Stimulated activated CD8-positive, alpha-beta memory T cell treated with anti-CD3 and anti-CD28 coated beads, Interleukin-2, amount 100 ng/mL, for 1 hour (primary cell): ENCODE results near the gene RBP5.

Source experiments
- DNase-seq, 2 donors: peaks; one replicate each; pipeline ENCODE4 v3.0.0-alpha.2; 2020; ENCODE audit warnings: low read depth in 2 of 2

RBP5 gene, protein sequence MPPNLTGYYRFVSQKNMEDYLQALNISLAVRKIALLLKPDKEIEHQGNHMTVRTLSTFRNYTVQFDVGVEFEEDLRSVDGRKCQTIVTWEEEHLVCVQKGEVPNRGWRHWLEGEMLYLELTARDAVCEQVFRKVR

DNA sequence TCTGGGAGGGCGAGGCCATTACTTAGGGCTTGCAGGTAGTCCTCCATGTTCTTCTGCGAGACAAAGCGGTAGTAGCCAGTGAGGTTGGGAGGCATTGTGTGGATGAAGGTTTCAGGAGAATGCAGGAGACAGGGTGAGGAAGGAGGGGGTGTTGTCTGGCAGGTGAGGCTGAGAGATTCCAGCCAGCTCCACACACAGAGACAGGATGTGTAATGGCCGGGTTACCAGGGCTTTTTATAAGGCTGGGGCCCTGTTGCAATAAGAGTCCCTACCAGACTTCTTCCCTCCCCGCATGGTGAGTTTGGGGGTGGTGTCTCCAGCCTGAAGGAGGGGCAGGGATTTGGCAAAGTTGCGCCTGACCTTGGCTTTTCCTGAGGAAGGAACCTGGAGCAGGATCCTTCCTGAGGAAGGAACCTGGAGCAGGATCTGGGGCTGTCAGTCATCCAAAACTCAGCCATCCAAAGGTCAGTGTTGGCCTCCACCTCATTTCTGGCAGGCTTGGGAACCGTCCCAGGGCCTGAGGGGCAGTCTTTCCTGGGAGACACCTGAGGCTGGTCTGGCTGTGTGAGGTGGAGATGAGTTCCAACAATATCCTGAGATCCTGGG, at the start of gene RBP5:
Gene RBP5 (minus strand): TSS at position 209 of the 606 bp plus-strand sequence. CDS start 114 bp downstream, at position 95.
- DNase-seq = no peak

DNA sequence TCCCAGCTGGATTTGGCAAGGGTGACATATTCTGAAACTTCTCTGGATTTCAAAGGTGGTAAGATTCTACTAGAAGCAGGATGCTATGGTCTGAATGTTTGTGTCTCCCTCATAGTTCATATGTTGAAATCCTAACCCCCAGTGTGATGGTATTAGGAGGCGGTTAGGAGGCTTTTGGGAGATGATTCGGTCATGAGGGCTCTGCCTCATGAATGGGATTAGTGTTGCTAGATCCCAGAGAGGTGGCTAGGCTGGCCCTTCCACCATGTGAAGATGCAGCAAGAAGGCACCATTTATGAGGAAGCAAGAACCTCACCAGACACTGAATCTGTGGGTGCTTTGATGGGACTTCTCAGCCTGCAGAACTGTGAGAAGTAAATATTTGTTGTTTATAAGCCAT, 49.8 kb upstream of the RBP5 start:
- DNase-seq = no peak

DNA sequence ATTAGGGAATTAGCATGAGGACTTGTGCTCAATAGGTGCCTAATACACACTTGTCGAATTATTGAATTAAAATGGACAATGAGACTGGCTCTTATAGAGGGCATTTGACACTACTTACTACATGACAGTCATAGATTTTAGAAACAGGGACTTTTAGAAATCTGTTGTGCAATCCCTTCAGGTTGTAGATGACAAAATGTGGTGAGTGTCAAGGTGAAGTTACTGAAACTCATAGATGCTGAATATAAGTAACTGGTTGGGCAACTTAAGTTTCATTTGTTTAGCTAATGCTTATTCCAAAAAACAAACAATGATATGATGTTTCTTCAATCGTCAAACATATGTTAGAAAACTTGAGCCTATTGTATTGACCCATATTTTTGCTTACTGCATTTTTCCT, 47.9 kb upstream of the RBP5 start:
- DNase-seq = no peak

DNA sequence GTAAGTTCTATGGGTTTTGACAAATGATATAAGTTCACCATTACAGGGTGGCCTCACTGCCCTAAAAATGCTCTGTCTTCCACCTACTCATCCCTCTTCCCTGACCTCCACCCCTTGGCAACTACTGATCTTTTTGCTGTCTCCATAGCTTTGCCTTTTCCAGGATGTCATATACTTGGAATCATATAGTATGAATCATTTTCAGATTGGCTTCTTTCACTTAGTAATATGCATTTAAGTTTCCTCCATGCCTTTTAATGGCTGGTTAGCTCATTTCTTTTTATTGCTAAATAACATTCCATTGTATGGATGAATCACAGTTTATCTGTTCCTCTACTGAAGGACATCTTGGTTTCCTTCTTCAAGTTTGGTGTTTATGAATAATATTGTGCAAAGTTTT, 46.8 kb upstream of the RBP5 start:
- DNase-seq = no peak

DNA sequence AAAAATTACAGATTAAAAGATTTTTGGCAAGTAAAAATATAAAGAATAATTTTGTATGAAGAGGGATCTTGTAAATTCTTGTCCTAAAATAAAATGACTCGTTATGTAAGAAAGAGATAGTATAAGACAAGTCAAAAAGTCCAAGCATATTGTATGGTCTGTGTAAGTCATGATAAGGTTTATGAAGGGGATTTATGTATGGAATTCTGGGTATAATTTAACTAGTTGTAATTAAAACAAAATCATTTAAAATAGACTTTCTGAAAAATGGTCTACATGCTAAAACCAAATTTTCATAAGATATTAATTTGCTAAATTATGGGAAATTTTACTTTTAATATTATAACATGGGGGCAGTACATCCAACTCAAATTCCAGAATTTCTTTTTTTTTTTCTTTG, 43.2 kb upstream of the RBP5 start:
- no peak for DNase-seq

DNA sequence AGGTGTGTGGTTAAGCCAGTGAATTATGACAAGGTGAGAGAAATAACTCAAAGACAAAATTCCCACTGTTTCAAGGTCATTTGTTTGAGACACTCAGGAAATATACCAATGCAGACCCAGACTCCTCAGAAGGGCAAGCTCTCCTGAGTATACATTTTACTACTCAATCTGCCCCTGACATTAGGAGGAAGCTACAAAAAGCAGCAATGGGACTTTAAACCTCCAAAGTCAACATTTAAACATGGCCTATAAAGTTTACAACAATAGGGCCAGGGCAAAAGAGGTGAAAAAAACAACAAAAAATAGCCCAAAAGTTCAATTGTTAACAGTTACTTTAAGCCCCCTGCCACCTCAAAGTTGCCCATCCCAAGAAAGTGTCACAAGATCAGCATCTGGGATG, 41.3 kb upstream of the RBP5 start:
- no peak for DNase-seq

DNA sequence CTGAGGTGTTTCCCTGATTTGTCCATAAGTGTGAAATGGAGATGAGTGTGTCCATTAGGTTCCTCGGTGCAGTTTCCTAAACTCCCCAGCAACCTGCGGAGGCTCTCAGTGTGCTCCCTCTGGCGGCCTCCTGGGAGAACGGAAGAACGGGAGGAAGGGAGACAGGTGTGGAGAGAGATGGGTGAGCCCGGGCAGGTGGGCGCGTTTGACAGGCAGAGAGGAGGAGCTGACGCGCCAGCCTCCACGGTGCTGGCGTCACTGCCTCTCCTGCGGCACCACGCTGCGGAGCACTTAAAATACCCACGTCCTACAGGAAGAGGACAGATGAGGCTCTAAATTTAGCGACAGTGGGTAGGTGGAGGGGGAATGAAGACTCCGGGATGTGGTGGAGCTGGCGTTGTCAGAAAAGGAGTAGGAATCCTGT, 34.0 kb upstream of the RBP5 start:
- no peak for DNase-seq

DNA sequence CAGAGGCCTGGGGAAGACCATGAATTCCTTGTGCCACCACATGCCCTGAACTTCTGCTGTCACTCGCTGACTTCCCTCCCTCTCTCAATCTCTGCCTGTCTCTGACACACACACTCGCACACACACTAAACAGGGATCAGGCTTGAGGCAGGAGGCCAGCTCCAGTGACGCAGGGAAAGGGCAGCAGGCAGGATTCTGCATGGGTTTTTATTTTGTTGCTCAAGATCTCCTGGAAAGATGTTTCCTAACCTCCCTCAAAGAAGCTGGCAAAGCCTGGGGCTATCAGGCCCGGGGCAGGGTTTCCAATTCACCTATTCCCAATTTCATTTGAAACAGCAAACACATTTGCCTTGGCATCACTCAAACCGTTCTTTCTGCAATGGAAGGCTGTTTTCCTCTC, 33.1 kb upstream of the RBP5 start:
- no peak for DNase-seq

DNA sequence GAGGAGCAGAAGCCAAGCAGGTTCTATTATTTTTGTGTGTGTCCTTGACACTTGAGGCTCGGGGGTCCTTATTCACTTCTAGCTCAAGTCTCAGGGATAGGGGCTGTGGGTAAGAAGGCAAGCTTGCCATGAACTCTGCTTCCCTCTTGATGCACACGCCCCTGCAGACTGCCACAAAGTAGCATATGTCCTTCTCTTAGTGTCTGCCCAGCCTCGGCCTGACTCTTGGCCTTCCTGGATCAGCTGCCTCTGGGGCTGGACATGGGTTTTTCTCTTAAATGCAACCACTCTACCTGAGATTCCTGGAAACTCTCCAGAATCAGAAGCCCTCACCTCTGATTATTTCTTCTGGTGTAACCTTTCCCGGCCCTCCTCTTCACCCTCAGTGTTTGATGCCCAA, 32.6 kb upstream of the RBP5 start:
- no peak for DNase-seq

DNA sequence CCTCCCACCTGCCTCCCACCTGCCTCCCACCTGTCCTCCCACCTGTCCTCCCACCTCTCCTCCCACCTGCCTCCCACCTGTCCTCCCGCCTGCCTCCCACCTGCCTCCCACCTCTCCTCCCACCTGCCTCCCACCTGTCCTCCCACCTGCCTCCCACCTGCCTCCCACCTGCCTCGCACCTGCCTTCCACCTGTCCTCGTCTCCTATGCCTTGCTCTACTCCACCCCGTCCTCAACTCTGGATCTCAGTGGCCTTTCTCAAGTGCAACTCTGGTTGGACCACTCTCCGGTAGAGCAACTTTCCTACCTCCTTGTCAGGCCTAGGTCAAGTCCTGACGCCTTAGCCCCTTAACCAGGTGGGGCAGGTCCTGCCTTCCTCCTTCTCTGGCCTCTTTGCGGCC, 31.5 kb upstream of the RBP5 start:
- no peak for DNase-seq

DNA sequence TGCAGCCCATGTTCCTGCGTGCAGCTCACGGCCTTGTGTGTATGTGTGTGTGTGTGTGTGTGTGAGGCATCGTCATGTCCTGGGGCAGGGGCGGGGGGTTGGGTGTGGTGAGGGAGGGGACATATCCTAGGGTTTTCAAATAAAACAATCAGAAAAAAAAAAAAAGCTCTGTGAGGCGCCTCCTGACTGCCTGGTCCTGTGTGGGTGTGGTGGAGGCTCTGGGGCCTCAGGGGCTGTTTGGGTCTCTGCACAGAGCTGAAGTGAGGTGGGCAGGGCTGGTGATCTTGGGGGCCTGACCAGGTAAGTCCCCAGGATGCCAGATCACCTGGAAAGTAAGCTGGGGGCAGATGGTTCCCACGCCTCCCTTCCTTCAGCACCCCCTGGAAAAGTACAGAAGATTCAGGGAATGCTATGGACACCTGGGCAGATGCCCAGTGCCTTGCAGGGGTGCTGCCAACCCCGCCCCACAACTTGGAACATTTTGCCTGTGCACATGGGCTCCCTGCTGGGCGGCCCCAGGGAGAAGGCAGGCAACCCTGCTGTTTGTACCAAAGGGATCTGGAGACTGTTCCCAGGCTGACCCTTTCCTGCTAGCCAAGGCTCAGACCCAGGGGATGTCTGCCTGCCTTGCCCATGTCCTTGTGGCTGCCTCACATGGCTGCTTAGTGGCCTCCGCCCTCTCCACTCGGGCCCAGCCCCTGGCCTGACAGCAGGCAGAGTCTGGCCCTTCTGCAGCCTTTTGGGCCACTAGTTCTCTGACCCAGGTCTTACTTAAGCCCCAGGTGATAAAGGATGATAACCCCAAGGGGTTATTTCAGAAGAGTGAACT, 30.3 kb upstream of the RBP5 start:
- no peak for DNase-seq

DNA sequence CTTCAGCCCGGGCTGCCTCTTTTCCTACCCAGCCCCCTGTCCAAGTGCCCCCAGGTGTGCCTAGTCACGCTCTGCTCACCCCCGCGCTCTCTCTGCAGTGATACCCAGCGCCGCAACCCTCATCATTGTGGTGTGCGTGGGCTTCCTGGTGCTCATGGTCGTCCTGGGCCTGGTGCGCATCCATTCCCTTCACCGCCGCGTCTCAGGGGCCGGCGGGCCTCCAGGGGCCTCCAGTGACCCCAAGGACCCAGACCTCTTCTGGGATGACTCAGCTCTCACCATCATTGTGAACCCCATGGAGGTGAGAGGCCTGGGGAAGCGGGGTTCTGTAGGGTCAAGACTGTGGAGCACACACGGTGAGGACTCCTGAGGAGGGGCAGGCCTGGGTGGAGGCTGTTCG, 28.7 kb upstream of the RBP5 start:
- no peak for DNase-seq

DNA sequence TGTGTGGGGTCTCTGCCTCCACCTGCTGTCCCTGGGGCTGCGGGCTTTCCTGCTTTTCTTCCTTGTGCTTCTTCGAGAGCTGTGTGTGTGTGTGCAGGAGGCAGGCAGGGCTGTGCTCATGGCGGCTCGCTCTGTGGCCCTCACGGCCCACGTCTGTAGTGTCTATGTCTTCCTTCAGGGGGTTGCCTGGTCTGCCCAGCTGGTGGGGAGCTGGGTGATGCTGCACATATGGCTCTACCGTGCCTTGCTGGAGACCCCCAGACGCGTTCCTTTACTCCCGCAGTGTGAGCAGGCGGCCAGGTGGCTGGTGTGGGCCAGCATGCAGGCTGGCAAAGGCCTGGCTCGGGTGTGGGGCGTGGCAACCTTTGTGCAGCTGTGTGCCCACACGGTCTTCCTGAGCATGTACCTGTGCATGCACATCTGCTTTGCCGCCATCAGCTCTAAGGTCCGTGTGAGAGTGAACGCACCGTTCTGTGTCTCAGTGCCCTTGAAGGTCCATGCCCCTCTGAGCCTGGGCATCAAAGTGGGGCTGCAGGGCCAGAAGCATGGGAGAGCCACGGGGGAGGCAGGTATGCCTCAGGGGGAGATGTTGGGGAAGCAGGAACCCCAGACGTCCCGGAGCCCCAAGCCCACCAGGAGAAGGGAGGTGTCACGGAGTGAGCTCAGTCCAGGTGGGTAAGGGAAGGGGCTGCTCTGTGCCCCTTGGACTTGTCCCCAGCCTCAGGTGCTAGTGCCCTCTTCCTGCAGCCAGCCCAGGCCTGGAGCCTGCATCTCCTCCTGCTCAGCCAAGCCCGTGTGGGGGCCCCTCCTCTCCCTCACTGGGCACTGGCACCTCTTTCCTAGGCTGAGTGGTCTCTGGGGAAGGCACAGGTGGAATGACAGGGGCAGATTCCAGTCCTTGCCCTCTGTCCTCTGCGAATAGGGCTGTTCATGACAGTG, 27.8 kb upstream of the RBP5 start:
- DNase-seq = no peak

DNA sequence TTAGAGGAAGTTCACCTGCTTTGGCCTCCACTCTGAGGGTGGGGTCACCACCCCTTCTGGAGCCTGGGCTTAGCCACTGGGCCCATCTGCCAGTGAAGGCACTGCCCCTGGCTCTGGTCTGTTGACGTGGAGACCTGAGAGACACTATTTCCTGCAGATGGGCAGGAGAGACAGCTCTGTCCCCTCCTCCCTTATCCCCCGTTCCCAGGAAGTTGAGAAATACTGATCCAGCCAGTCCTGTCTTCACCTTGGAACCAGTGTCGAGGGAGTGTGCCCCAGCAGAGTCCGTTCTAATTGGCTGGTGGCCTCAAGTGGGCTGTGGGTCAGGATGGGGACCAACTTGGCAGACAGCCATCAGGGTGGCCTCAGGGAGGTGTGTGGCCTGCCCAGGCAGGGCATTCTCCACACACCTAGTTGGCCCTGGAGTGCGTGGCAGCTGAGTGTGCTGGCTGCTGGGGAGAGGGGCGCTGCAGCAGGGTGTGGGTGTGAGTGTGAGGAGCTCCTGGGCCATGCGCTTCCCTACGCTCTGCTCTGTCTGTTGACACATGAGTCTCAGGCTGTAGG, 26.9 kb upstream of the RBP5 start:
- no peak for DNase-seq

DNA sequence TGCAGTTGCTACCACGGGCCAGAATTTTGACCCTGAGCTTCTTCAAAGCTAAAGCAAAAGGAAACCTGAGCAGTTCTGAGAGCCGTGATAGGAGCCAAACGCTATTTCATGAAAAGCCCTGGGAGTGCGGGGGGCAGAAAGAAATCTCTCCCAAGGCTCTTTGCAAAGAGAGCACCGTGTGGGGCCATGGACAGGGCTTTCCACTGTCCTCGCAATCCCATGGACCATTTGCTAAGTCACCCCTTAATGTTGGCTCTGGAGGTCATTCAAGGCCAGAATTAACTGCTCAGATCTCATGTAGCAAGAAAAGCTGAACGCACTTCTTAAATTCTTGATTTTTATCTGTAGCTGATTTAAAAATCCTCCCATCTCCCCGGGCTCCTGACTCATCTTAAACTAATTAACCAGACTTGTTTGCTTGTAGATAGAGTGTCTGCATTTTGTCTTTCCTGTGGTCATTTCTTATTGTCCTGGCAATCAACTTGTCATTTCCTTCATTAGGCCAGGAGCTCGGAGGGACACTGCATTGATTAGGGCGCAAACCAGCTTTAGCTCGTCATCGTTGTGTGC, 26.3 kb upstream of the RBP5 start:
- no peak for DNase-seq

DNA sequence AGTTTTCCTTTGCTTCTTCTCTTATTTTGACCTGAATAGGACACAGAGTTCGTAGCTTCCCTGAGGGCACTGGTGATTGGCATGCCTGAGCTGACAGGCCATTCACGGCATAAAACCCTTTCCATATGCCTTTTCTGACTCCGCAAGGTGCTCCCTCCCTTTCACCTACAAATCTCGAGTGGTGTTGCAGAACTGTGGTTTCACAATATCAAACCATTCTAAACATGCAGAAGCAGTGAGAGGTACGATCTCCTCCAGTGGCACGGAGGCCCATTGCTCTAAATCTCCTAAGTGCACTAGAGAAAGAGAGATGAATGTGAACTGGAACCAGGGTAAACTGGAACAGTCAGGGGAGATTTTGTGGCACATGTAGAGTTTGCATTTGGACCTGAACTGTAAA, 25.4 kb upstream of the RBP5 start:
- DNase-seq = no peak

DNA sequence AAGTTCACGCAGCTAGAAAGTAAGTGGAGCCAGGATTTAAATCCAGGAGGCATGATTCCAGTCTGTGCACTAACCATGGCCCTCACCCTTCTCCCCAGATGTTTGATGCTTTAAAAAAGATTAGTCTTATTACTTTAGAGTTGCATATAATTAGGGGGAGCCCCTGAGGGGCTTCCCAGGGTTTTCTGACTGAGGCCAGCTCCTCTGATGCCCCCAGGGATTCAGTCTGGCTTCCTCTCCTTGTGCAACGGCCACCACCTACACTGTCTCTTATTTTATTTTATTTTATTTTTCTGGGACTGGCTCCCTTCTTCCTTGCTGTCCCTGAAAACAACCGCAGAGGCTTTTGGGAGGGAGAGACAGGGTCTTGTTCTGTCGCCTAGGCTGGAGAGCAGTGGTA, 24.1 kb upstream of the RBP5 start:
- no peak for DNase-seq

DNA sequence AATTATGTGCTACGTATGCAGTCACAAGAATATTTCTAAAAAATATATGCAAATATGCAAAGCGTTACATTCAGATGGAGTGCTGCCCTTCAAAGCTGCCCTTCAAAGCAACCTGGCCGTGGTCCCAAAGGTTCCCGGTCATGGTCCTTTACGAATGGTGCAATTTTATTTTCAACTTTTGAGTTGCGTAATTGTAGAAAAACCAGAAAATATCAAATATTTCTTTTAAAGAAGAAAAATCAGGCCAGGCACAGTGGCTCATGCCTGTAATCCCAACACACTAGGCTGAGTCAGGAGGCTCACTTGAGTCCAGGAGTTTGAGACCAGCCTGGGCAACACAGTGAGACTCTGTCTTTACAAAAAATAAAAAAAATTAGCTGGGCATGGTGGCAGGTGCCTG, 22.8 kb upstream of the RBP5 start:
- DNase-seq = no peak

DNA sequence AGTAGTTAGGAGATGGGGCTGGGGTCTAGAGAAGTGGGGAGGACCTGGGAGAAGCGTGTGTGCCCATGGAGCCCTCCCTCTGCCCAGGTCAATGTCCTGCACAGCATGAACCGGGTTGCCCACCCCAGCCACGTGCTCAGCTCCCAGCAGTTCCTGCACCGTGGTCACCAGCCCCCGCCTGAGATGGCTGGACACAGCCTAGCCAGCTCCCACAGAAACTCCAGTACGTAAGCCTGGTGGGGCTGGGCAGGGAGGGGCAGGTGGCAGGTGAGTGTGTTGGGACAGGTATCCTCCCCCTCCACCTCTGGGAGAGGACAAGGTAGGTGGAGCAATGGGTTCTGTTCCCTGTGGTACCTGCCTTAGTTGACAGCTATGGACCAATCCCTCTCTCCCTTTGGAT, 22.2 kb upstream of the RBP5 start:
- DNase-seq = no peak

DNA sequence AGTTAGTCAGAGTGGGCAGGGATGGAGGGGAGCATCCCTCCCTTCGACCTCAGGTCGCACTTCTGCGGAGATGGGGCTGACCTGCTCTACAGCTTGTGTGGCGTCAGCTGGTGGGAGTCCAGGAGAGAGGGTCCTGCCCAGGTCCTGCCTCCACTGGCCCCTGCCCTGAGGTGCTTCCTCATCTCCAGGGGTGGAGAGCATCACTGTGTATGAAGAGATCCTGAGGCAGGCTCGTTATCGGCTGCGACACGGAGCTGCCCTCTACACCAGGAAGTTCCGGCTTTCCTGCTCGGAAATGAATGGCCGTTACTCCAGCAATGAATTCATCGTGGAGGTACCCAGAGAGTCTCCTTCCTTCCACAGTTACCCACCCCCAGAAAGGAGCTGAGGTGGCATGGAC, 21.7 kb upstream of the RBP5 start:
- DNase-seq = no peak

DNA sequence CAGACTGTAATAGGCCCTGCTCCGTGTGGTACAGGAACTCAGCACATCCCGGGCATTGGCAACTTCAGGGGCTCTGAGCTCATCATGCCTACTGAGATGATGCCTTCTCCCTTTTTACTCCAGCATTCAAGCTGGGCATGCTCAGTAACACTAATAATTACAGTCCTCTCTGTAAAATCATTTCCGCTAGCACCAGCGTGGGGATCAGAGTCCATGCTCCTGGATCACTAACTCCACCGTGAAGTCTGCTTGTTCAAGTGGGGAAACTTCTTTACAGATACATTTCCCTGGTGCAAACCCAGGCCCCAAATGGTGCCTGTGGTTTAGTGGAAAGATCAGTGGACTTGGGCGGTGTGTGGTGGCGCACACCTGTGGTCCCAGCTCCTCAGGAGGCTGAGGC, 18.2 kb upstream of the RBP5 start:
- DNase-seq = no peak

DNA sequence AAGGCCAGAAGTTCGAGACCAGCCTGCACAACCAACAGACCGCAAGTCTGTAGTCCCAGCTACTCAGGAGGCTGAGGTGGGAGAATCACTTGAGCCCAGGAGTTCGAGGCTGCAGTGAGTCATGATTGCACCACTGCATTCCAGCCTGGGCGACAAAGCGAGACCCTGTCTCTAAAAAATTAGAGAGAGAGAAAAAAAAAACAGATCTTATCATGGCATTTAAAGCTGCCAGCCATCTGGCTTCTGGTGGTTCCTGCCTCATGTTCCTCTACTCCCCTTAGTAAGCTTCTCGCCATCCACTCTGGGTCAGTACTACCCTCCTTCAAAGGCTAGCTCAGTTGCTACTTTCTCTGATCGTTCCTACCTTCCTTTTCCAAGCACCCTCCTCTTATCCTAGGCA, 17.5 kb upstream of the RBP5 start:
- DNase-seq = no peak
